ENCODE data around the gene WDR64.

The WDR64 gene

DNA sequence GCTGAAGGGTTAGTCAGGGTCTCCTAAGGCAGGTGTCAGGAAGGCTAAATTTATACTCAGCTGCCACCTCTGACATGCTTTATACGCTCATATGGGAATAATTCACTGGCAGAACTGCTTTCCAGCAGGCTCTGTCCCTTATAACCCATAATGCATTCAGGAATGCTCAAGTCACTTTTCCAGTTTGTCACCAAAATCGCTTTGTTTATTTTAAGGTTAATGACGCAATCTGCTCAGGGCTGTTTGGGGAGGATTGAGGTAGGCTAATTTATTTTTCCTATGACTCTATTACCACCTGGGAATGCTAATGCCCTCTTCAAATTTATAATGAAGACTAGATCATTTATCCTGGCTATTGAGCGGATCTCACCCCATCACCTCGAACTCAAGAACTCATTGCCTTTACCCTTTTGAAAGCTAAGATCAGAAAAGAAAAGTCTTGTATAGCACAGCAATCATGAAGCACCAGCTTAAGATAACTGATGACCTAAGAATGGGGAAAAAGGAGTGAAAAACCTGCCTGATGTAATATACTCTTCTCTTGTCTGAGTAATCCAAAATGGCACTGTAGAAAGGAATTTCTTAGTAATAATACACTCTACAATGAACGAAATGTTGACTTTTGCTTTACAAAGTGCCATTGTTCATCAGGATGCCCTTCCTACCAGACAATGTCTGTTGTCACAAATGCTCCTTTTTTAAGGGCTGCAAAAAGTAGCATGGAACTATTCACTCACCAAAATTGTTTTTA, 98.0 kb downstream of the WDR64 start:
- TF ChIP-seq ZFX (IDR thresholded peaks at IDR 0.05): no peak
- TF ChIP-seq, protein P1, sequence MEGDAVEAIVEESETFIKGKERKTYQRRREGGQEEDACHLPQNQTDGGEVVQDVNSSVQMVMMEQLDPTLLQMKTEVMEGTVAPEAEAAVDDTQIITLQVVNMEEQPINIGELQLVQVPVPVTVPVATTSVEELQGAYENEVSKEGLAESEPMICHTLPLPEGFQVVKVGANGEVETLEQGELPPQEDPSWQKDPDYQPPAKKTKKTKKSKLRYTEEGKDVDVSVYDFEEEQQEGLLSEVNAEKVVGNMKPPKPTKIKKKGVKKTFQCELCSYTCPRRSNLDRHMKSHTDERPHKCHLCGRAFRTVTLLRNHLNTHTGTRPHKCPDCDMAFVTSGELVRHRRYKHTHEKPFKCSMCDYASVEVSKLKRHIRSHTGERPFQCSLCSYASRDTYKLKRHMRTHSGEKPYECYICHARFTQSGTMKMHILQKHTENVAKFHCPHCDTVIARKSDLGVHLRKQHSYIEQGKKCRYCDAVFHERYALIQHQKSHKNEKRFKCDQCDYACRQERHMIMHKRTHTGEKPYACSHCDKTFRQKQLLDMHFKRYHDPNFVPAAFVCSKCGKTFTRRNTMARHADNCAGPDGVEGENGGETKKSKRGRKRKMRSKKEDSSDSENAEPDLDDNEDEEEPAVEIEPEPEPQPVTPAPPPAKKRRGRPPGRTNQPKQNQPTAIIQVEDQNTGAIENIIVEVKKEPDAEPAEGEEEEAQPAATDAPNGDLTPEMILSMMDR (conservative IDR thresholded peaks at IDR 0.05): no peak
- no peak overlapping the region; the same call in 1 of the 2 replicates for H3K27ac ChIP-seq

DNA sequence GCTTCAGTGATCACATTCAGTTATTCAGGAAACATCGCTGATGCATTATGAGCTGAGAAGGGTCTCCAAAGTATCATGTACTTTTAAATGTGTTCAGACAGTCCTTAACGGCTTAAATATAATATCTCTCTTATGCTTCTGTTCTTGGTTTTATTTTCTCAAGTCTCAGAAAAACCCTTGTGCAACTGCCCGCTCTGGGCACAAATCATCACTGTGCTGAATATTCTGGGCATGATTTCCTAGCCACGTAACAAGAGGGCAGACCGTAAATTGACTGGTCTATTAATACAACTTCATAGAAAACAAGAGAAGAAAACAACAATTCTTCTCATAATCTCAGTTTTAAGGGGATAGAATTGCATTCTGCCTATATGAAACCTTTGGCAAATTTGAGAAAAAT, 99.4 kb downstream of the WDR64 start:
- H3K27ac ChIP-seq: no peak overlapping the region
- TF ChIP-seq, protein P1 (conservative IDR thresholded peaks at IDR 0.05): no peak
- no peak for TF ChIP-seq ZFX (IDR thresholded peaks at IDR 0.05)

DNA sequence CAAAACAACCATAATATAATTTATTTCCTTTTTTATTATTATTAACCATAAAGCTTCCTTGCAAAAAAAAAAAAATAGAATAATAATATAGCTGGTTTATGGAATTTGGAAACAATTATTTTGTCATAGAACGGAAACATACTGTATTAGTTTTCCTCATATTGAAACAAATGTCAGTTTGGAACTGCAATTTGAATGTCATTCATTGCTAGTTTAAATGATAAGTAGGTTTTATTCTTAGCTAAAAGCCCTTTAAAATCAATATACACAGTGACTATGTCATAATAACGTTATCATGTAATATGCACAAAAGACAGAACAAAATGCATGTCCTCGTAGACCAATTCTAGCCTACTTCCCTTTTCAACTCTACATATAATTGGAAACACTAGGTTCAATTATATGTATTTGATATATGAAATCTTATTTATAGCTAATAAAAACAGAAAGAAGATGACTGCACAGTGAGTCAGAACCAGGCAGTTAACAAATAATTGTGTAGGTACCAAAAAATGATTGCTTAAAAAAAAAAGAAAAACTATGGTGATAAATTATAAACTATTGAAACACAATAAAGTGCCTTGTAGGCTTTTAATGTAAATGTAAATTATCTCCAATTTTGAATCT, 110.7 kb downstream of the WDR64 start:
- no peak overlapping the region for H3K27ac ChIP-seq
- TF ChIP-seq, protein P1 (conservative IDR thresholded peaks at IDR 0.05): no peak
- no peak for TF ChIP-seq ZFX (IDR thresholded peaks at IDR 0.05)

DNA sequence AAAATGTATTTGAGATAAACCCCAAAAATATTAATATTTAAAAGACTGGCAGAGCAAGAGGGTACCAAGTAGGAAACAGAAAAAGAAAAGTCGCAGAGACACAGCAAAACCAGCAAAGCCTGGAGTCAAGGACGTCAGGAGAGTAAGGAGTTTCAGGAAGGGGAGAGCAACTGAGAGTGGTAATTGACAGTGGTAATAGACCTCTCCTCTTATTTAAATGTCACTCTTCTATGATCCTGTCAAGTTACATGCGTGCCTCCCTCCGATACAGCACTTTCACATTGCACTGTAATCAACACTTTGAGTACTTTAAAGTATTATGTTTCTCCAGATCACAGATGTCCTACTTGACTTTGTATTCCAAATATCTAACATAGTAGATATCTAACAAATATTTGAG, 113.3 kb downstream of the WDR64 start:
- H3K27ac ChIP-seq: no peak overlapping the region
- TF ChIP-seq, protein P1 (conservative IDR thresholded peaks at IDR 0.05): no peak
- TF ChIP-seq ZFX (IDR thresholded peaks at IDR 0.05): no peak

DNA sequence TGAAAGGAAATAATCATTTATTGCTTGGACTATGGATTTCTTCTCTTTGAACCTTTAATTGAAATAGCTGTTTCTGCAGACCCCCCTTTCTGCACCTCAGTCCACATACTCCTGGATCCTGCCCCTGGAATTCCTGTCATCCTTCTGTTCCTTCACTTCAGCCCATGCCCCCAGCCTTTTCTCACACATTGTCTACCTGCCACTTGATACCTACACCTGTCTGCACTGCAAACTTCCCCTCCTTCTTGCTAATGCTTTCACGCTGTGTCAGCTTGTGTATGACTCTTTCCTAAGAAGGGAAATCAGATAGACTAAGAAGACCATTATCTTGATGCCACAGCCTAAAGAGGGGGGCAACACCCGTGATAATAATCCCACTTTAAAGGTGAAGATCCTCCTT, 115.7 kb downstream of the WDR64 start:
- no peak overlapping the region for H3K27ac ChIP-seq
- TF ChIP-seq ZFX (IDR thresholded peaks at IDR 0.05): no peak
- TF ChIP-seq, protein P1 (conservative IDR thresholded peaks at IDR 0.05): no peak

DNA sequence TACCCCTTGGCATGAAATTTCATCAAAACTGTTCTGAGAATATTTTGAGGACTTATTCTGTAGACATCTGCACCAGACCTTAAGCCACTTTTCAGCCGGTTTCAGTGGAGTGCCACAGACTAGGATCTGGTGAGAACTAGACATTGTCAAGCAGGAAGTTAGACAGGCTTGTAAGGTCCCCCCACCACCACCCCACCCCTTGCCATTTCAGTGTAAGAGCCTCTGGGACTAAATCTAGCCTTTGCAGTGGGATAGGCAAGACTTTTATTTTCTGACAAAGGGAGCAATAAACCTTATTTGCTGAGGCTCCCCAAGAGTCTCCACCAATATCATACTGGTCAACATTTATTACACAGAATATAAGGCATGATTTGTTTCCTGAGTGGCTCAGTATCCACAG, 118.0 kb downstream of the WDR64 start:
- no peak overlapping the region for H3K27ac ChIP-seq
- TF ChIP-seq, protein P1 (conservative IDR thresholded peaks at IDR 0.05): no peak
- TF ChIP-seq ZFX (IDR thresholded peaks at IDR 0.05): no peak

DNA sequence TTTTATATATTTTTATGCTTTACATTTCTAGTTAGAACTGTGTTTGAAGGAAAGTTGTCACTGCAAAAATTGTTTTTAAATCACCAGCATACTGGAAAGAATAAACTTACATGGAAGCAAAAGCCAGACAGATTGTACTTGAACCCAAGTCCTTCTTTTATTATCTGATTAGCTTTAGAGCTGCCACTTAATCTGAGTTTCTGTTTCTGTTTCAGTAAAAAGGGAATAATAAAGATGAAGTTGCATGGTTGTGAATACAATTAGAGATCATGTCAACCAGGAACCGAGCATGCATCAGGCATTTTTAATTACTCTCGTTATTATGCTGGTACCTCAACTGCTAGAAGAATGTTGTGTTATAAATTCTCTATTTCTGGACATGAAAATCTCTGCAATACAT, 119.0 kb downstream of the WDR64 start:
- TF ChIP-seq, protein P1 (conservative IDR thresholded peaks at IDR 0.05): no peak
- no peak for TF ChIP-seq ZFX (IDR thresholded peaks at IDR 0.05)
- no peak overlapping the region for H3K27ac ChIP-seq

All from C4-2B (cell line).